DMS53 (cell line): ENCODE results near the gene CCDC9.

Source experiments
- DNase-seq: peaks from one replicate; lab custom pipeline; 2025; lab: John Stamatoyannopoulos, UW

The CCDC9 gene

DNA sequence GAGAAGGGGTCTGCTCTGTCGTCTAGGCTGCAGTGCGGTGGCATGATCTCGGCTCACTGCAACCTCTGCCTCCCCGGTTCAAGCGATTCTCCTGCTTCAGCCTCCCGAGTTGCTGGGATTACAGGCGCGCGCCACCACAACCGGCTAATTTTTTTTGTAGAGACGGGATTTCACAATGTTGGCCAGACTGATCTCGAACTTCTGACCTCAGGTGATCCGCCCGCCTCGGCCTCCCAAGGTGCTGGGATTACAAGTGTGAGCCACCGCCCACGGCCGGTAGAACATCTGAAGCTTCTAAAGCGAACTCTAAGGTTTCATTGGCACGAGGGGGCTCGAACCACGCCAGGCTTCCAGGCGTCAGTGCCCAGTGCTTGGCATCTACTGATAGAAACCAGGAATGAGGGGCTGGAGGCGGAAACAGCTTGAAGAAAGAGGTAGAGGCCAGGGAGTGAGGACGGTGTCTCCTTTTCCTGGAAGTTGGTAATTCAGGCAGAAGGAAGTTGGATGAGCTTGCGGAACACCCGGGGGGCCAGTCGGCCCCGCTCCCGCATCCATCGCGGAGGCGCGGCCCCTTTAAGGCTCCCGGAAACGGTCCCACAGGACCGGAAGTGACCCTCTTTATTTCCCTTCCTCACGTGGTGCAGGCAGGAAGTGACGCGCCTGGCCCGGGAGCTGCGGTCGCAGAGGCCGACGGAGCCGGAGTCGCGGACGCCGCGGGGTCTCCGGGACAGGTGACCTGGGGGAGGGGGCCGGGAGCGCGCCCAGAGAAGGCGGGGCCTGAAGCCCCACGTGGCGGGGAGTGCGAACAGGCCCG is at the start of gene CCDC9:
Gene CCDC9 (plus strand): TSS at position 647 of the 814 bp plus-strand sequence. CDS start 1,876 bp downstream, outside the sequence.
- DNase-seq = peak; percentile 99

DNA sequence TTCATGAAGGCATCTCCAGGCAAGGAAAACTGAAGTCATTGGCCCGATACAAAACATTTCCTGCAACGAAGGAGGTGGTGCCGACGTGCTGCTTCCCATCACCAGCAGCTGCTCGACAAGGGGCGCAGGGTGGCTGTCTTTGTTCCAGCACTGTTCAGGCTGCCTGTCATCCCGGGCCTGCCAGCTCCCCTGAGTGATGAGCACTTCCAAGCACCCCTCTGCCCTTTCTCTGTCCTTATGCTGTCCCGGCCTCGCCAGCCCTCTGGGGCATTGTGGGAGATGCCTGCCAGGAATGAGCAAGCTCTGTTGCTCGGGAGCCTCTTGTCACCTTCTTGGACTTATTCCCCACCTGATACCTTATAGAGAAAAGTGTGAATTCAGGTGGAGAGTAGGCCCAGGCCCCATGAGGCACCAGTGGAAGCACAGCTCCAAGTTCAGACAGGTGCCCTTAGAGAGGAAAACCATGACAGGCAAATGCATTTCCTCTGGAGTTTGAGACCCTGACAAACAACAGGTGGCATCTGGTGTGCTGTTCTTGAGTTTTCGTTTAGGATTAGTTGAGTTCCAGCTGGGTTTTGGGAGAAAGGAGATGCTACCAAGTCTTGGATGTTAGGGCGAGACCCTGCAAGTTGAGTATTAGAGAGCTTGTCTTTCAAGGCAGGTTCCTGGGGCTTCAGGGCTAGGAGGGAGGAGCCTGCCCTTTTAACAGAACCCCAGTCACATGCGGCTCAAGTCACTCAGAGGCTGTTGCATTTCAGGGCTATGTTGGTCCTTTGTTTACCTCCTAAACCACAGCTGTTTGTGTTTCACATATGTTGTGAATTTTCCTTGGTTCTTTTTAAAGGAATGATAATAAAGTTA is 46.8 kb upstream of the CCDC9 start:
- DNase-seq = no peak

DNA sequence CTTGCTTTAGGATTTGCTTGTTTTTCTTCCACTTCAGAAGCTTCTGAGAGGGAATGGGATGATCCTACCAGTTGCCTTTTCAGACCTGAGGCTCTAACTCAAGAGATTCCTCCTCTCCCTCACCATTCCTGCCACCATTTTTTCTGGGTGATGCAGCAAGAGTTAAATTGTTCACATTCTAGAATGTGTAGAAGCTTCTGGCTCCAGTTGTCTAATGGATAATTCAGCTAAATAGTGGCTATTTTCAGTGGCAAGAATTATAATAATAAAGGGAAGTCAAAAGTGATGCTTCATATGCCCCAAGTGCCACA is 46.2 kb upstream of the CCDC9 start:
- no peak for DNase-seq

DNA sequence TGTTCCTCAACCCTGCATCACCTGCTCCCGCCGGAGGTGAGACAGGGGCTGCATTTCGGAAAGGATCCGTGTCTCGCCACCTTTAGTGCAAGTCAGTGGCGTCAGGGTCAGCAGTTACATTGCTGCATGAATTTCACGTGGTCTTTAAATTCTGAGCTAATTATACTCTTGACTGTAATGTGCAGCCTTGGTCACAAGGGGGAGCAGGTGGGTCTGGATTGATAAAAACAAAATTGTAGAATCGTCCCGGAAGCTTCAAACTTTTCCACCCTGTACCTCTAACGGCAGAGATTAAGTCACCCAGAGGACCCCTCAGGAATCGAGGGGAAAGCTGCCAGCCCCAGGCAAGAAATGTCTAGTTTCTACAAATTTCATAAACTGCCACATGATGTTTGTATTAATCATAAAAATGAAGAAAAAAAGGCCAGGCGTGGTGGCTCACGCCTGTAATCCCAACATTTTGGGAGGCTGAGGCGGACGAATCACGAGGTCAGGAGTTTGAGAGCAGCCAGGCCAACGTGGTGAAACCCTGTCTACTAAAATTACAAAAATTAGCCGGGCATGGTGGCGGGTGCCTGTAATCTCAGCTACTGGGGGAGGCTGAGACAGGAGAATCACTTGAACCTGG is 45.5 kb upstream of the CCDC9 start:
- DNase-seq = peak; percentile 87

DNA sequence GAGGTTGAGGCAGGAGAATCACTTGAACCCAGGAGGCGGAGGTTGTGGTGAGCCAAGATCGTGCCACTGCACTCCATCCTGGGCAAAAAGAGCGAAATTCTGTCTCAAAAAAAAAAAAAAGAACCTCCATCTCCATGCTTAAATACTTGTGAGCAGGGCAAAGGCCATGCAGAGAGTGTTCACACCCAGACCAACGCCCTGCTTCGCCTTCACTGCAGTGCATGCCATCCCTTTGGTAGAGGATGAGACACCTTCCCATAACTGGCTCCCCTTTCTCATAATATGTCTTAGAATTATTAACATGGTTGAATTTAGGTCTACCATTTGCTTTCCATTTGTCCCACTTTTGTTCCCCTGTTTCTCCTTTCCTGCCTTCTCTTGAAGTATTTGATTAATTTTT is 40.7 kb upstream of the CCDC9 start:
- DNase-seq = no peak

DNA sequence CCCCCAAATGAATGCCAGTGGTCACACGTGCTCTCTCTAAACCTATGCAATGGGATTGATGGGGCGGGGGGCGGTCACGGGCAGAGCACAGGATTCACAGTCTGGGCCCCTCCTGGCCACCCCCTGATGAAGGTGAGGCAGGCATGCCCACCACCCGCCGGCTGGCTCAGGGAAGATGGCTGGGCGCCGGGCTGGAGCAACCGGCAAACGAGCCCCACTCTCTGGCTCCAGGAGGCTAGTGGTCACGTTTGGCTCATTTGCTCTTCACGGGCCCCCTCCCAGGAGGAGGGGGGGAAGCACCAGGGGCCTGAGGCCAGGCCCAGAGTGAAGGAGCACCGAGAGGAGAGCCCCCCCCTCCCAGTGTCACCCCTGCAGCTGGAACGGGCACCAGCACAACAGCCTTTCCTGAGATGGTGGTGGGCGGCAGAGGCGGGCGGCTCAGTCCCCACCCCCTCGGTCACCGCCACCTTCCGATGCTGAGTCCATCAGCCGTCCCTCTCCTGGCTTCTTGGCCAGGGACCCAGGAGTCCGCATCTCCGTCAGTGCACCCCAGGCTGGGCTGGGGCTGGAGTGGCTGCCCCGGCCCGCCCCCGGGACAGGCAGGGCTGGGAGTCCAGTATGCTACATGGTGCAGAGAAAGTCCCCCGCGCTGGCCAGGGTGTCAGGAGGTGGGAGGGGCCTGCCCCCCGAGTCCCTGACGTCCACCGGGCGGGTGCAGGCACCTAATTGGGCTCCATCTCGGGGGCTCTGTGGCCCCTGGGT is 35.1 kb upstream of the CCDC9 start:
- no peak for DNase-seq

DNA sequence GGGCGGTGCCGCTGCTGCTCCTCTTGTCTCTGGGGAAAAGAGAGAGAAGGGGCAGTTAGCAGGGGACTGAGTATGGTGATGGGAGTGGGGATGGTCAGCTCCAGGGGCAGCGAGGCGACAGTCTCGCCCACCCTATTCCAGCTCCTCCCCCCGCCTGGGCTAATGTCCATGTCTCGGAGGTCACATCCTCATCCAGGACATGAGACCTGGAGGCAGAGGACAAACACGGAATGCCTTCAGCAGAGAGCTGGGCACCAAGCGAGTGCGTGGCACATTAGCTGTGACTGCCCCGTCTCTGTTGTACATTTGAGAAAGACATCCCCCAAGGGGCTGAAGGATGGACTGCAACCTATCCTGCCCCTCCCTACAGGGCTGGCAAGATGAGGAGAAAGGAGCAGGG is 34.4 kb upstream of the CCDC9 start:
- DNase-seq = no peak

DNA sequence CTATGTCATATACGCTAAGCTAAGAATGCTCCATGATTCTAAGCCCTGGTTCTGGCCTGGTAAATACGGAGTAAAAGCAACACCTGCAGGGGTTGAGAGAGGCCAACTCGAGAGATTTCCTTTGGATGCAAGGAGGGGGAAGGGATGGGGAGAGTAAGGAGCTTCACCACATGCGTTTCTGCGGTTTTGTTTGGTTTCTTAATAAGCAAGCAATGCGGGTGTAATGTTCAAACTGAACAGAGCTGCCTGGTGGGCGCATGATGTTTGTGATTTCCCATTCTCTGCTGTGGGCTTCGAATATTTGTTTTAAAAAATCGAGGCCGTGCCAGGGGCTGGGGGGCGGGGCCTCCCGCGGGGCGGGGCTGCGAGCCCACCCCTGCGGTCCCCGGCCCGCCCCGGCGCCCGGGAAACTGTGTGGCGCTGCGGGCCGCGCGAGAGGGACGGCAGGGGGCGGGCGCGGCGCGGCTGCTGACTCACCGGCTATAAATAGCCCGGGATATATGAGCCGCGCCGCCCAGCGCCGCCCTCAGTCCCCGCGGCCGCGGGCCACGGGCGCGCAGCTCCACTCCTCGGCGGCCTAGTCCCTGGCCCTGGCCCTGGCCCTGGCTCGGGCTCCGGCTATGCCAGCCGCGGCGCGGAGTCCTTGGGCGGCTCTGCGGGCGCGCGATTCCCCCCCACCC is 30.4 kb upstream of the CCDC9 start:
- DNase-seq = peak; percentile 95

DNA sequence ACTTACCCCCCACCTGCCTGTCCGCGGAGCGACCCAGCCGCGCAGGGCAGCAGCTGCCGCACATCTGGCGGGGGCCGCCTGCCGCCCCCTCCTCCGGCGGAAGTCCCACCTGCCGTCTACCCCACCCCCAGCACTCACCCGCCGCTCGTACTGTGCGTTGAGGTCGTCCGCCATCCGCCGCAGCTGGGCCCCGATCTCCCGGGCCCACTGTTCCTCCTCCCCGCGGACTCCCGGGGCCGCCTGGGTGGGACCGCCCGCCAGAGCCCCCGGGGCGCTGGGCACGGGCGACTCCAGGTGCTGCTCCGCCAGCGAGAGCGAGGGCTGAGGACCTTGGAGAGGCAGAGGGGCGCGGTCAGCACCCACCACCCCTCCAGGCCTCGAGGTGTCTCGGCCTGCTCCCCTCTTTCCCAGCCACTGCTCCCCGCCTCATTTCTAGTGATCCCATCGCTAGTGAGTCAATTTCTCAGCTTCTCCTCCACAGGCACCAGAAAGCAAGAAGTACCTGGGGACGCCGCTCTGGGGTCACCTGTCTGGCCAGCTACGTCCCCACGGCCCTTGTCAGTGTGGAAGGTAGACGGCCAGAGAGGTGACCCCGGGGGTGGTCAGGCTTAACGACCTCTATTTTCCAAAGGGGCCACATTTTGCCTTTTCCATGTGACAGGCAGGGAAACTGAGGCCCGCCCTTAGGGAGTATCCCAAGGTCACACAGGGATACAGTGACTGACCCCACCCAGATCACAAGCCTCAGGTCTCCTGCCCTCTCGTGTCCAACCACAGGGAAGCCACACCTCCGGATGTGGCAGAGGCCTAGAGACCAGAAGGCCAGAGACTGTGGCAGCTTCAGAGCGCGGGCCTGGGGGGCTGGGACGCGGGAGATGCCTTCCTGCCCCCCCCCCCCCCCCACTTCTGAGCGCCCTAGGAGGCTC is 29.6 kb upstream of the CCDC9 start:
- peak; percentile 96 for DNase-seq

DNA sequence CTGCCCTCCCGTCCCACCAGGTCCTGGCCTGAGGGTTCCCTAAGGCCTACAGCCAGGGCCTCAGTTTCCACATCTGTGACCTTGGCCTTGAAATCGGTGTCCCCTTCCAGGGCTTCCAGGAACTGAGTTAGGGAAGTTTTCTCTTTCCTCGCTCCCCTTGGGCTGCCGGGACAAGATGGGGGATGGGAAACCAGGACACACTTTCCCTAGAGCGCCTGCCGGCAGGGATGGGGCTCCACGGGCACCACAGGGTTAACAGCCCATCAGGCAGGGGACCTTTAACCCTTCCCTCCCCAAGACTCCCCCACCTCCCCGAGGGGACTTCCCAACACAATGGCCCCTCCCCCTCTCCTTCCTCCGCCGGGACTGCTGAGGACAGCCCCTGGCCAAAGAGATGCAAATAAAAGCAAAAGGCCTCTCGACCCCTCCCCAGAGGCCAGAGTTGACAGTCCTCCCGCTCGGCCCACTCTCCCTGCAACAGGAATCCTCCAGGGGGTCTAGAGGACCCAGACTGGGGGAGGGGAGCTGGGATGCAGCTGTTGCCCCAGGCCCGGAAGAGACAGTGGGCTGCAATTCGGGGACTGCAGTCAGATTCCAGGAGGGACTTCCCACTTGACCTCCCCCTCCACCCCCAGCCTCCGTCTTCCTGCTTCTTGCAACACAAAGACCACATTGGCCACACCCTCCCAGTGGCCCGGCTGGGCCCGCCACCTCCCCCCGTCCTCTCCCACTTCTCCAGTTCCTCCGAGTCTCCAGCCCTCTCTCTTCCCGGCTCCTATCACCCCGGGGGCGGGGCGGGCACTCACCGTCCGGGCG is 28.8 kb upstream of the CCDC9 start:
- DNase-seq = peak; percentile 93

DNA sequence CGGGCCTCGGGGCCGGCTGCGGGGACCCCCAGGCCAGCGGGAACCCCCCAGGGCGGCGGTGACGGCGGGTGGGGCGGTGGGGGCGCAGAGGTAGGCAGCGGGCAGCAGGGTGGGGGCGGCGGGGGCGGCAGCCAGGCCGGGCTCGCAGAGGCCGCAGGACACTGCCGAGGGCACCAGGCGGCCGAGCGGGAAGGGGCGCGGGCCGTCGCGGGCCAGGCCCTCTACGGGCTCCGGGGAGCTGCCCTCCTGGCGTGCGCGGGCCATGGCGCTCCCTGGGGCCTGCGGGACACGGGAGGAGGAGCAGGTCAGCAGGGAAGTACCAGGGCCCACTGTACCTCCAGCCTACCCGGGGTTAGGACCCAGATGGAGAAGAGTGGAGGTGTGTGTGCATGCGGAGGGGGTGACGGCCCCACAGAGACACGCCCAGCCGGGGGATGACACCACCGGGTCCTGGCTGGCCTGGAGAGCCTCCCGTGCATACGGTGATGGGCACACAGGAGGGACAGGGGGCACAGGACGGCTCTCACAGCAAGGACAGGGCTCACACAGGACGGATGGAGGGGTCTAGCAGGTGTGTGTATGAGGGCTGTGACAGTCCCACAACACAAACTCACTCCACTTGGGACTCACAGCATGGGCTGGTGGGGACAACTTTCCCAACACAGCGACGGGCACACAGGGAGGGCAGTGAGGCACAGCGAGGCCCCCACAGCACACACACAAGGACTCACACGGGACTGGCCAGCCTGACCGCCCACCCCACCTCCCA is 28.0 kb upstream of the CCDC9 start:
- peak; percentile 85 for DNase-seq

DNA sequence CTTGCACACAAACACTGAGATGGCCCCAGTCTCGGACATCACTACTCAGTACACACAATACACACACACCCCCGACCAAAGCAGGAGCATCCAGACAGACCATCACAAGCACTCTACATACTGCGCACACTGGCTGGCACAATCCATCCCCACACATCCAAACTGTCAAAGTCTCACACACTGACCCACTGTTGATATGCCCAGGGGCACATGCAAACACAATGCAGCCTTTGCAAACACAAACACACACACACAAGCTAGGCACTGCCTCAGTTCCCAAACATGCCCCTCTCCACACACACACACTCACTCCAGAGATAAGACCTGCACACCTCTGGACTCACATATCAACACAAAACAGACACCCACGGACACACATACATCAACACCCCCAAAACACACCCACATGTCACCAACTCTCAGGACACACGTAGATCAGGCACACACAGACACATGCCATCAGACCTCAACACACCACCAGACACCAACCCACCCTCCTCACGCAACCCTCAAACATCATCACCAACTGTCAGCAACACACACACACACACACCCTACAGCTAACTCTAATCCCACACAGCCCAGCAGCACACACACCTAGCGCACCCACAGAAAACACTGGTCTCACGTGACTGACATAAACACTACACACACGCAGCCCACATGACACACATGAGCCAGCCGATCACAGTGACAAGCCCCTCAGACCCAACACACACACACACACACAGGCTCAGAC is 27.2 kb upstream of the CCDC9 start:
- DNase-seq = peak; percentile 63

DNA sequence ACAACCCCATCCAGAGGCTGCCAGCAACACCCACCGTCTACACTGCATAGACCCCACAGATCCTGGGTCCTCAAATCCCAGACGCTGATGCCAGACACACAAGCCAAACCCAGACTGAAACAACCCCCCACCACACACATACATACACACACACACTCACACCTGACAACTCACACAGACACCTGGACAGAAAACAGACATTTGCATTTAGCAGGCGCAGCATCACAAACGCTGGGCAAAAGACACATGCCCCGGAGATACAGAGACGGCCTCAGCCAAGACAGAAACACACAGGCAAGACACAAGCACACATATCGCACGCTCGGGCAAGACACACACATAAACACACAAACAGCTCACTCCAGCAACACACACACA is 26.7 kb upstream of the CCDC9 start:
- peak; percentile 64 for DNase-seq

DNA sequence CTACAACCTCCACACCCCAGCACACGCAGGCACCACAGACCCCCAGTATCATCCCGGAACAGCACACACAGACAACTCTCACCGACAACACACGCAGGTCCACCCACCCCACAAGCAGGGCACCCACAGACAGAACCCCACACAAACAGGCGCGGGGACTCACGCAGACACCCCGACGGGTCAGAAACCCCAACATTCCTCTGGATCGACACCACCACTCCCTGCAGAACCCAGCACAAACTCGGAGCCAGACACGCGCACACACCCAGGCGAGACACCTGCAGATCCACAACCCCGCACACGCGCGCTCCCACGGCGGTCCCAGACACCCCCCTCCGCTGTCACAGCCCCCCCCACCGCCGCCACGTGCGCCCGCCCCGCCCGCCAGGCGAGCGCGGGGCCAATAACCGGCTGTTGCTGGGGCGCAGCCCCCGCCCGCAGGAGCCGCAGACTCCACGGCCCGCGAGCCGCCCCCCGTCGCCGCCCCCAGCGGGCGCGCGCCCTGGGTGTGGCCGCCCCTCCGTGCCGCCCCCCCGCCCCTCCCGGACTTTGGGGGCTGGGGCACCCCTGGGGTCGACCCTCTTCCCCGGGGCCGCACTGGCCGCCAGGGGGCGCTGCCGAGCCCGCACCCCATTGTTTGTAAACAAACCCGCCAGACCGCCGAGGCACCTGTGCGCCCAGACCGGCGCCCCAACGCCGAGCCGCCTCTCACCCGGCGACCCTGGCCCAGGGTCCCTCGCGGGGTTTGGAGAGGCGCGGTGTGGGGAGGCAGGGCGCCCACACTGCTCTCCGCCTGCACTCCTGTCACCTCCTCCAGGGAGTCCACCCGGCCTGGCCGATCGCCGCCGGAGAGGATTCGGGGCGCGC is 26.0 kb upstream of the CCDC9 start:
- DNase-seq = peak; percentile 71

DNA sequence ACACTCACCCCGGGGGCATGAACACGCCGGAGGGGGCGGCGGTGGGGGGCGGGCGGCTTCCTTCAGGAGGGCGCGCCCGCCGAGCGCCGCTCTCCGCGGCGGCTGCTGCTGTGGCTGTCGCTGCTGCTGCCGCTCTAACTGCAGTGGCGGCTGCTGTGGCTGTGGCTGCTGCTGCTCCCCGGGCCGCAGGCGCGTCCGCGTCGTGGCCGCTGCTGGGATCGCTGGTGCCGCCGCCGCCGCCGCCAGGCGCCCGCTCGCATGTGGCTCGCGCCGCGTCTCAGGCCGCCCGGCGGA is 25.5 kb upstream of the CCDC9 start, which contains the start of gene BBC3:
Gene BBC3 (minus strand): TSS at position 279 of the 294 bp plus-strand sequence. CDS start 2,768 bp downstream, outside the sequence.
- no peak for DNase-seq

DNA sequence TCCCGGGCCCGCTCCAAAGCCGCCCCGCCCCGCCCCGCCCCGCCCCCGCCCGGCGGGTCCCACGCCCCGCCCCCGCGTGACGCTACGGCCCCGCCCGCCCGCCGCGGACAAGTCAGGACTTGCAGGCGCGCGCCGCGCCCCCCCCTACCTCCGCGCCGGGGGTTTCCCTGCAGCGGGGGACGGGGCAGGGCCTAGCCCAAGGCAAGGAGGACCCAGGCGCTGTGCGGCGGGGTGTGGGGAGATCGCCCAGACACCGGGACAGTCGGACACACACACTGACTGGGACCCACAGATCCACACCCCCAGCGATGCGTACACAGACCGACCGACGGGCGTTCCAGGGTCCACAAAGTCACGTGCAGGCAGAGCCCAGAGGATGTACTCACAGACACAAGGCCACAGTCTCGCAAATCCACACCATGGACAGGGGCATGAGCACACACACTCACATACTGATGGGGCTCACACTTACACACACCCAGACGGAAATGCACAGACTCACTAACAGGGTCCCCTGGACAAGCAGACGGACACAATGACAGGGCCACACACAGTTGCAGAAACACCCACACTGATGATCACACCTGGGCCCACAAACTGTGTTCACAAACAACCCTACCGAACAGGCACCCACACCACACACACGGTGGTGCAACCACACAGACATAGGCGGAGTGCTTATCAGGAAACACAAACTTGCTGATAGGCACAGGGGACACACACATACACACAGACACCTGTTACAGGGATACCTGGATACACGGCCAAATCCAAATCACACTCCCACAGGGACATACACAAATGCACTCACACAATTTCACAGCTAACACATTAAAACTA is 24.9 kb upstream of the CCDC9 start:
- peak; percentile 93 for DNase-seq
